HK-2 (cell line): ENCODE data around the gene PHACTR1.
"Not testable (repeated sequence)": the region's sequence is repeated elsewhere in the genome, so short reads cannot be mapped to it uniquely, and the experiment has no call there.

ENCODE experiments used
- DNase-seq: peaks from one replicate; pipeline ENCODE4 v3.0.0-alpha.2; 2018; ENCODE audit not compliant: unreplicated experiment

PHACTR1 gene

GRCh38 chr6:13238017-13238416 lies 521.5 kb downstream of the PHACTR1 start:
- no peak for DNase-seq

DNA sequence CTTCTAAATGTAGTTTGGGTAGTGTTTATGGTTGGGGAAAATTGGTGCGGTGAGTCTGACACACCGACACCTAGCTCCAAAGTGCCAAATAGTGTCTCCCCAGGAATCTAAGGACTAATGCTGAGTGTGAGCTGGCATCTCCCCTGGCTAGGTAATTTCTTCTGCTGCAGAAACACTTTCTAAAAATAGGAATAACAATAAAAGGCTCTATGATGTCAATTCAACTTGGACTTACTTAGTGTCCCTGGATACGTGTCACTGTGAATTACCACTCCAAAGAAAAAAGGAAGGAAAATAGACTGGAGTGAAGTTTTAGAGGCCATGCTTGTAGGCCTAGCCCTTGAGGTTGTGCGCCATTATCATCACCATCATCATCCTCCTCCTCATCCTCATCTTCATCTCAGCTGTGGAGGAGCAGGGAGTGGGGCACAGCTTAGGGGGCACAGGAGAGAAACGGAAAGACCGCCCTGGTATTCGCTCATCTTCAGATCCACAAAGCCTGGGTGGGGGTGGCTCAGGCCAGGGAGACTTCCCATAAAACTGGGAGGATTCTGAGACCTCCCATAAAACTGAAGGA lies 522.2 kb downstream of the PHACTR1 start:
- DNase-seq: no peak

GRCh38 chr6:13239530-13240455 lies 523.2 kb downstream of the PHACTR1 start:
- no peak for DNase-seq

GRCh38 chr6:13241364-13241763 lies 524.8 kb downstream of the PHACTR1 start:
- no peak for DNase-seq

- no peak for DNase-seq
Measured at GRCh38 chr6:13242178-13242577, 525.6 kb downstream of the PHACTR1 start.

DNA sequence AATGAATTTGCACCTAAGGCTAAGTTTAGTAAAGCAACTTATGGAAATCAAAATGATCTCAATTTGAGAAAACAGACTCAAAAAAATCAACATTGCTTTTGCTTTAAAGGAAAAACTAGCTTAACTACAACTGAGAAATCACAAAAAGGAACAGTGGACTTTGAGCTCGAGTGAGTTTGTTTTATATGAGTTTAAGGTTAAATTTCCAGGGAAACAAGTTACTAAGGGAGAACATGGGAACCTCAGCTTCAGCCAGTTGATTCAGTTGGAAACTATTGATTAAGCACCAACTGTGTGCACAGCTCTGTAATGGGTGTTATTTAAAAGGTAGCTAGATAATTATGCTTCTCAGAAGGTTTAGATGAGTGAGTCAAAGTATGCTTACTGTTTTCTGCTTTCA lies 526.0 kb downstream of the PHACTR1 start:
- DNase-seq: no peak

DNA sequence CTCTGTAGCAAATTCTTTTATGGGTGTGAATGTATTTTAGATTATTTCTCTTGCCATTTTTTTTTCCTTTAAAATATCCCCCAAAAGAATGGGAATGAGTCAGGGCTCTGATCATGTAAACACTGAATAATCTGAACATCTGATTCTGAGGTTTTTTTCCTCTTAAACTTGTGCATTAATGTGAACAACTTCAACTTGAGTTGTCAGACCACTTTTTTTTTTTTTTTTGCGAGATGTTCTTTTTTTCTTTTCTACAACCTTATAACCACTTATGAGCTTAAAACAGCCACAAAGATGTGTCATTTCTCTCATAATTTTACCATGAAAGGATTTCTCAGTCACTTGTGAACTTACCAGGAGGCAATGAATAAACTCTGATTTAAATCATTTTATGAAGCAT lies 526.5 kb downstream of the PHACTR1 start:
- DNase-seq: no peak

DNA sequence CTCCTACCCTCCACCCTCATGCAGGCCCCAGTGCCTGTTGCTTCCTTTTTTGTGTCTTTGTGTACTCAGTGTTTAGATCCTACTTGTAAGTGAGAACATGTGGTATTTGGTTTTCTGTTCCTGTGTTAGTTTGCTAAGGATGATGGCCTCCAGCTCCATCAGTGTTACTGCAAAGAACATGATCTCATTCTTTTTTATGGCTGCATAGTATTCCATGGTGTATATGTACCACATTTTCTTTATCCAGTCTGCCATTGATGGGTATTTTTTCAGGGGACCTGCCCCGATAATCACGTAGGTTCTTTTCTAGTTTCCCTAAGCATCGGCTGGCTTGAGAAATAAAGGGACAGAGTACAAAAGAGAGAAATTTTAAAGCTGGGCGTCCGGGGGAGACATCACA lies 527.2 kb downstream of the PHACTR1 start:
- DNase-seq: not testable (repeated sequence)

DNA sequence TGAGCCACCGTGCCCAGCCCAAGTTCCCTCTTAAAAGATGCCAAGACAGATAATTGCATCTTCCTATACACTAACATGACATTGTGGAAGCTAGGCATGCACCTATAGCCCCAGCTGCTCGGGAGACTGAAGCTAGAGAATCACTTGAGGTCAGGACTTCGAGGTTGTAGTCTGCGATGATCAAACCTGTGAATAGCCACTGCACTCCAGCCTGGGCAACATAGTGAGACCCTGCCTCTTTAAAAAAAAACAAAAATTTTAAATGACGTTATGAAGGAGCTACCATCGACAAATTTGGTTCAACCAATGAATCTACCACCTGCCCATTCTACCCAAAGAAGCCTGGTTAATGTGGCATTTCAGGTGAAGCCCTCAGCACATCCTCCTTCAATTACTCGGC lies 531.1 kb downstream of the PHACTR1 start:
- DNase-seq: no peak

GRCh38 chr6:13248053-13248452 lies 531.5 kb downstream of the PHACTR1 start:
- no peak for DNase-seq

DNA sequence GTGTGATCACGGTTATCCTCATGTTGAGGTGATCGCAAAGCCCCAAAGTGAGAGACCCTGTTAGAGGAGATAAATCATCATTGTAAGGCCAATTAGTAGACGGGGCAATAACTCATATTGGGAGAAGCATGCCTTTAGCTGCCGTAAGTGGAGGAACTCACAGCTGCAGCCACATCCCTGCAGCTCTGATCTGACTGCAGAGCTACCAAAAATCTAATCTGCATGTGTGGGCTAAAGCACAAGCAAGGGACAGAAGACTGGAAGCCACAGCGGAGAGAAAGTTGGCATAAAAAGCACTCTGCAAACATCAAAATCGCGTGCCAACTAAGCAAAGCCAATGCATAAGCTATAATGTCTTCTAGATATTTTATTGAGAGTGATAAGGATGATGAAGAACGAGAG lies 532.0 kb downstream of the PHACTR1 start:
- DNase-seq: no peak

- DNase-seq: no peak
Measured at GRCh38 chr6:13248994-13249393, 532.4 kb downstream of the PHACTR1 start.

DNA sequence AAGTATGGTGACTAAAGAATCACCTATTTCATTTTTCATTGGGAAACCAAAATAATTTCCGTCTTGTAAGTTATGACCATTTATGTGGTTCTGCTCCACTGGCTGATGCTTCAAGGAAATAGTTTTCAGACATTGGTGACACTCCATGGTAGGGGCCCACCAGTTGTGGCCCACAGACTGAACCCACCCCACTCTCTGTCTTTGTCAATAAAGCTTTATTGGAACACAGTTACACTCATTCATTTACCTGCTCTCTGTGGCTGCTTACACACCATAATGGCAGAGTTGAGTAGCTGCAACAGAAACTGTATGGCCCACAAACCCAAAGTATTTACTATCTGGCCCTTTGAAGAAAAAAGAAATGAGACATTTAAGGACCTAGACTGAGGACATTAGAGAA lies 533.2 kb downstream of the PHACTR1 start:
- no peak for DNase-seq

DNA sequence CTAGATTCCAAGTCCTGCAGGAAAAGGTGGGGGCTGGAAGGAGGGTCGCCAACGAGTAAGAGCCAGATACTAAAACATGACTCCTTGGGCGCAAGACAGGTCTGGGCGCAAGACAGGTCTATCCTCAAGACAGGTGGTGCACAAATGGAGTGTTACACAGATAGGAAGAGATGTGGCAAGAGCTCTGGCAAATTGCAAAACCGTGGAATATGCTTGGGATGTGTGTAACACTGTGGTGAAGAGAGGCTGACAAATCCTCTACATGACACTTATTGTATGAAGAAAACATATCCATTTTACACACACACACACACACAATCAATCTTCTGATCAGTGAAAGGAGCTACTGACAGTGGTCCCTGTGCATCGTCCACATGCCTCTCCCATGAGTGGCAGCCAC lies 534.1 kb downstream of the PHACTR1 start:
- no peak for DNase-seq

- DNase-seq: no peak
Measured at GRCh38 chr6:13251242-13251641, 534.7 kb downstream of the PHACTR1 start.

DNA sequence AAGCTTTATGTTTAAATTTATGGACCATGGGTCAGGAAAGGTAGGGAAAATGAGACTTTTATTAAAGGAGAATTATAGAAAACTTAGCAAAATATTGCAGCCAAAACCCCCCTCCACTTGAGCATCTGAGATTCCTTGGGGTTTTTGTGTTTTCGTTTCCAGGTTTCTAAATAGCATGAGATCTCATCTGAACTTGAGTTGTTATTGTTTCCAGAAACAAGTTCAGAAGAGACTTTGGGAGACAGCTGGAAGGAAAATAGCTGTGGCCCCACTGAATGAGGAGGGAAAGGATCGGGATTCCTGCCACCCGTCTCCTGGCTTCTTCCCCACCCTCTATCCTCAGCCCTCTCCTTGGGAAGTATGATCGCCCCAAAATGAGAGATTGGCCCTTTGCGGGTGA lies 536.2 kb downstream of the PHACTR1 start:
- no peak for DNase-seq

- no peak for DNase-seq
Measured at GRCh38 chr6:13253272-13253671, 536.7 kb downstream of the PHACTR1 start.

DNA sequence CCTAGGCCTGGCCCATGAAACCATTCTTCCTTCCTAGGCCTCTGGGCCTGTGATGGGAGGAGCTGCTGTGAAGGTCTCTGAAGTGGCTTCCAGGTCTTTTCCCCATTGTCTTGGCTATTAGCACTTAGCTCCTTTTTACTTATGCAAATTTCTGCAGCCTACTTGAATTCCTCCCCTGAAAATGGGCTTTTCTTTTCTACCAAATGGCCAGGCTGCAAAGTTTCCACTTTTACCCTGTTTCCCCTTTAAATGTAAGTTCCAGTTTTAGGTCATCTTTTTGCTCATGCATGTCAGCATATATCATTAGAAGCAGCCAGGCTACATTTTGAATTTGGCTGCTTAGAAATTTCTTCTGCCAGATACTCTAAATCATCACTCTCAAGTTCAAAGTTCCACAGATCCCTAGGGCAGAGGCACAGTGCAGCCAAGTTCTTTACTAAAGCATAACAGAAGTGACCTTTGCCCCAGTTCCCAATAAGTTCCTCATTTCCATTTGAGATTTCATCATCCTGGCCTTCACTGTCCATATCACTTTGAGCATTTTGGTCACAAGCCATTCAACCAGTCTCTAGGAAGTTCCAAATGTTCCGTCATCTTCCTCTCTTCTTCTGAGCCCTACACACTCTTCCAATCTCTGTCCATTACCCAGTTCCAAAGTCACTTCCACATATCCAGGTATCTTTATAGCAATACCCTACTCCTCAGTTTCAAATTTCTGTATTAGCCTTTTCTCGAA lies 539.9 kb downstream of the PHACTR1 start:
- DNase-seq: no peak

DNA sequence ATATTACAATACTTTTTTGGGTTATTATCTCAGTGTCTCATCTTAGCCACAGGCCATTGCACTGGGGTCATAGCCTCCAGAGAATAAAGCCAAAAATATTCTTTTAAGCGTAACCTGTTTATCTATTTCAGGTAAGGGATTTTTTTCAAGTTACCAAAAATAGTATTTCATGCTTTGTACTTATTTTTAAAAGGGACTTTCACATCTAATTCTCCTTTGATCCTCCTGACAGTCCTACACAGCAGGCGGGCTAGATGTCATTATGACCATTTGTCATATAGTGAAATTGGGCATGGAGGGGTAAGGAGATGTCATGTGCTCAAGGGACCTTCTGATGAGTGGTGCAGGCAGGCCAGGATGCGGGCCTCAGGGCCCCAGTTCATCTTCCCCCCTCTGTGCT lies 542.8 kb downstream of the PHACTR1 start:
- DNase-seq: no peak

GRCh38 chr6:13260101-13260598 lies 543.6 kb downstream of the PHACTR1 start:
- no peak for DNase-seq

DNA sequence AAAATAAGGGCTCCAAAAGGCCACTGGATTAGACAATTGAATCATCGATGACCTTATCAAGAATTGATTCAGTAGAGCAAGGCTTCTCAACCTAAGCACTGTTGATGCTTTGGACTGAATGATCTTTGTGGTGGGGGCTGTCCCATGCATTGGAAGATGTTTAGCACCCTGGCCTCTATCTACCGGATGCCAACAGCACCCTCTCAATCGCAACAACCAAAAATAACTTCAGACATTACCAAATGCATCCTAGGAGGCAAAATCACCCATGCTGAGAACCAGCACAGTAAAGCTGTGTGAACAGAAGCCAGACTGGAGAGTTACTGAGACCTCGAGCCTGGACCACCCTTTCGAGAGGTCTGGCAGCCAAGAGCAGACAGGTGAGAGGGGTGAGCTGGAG lies 544.3 kb downstream of the PHACTR1 start:
- DNase-seq: no peak

GRCh38 chr6:13261464-13261994 lies 545.0 kb downstream of the PHACTR1 start:
- DNase-seq: no peak
